Mucosa of descending colon (tissue), 3 donors: ENCODE results near the gene GRAMD1A. TPM values are rescaled to one million over a fixed set of nuclear protein-coding genes. Genes with fewer than 3 reads are reported as not detected.

Experiments used
- ATAC-seq: fragments of 200-7000 bp; cut with Tn5 transposase; one replicate; pipeline ENCODE4 v1.9.1; 2020; ENCODE audit warnings: mild to moderate bottlenecking, moderate library complexity
- DNase-seq, 3 donors: peaks; one replicate each; pipeline ENCODE4 v3.0.0-alpha.2; 2020
- H3K36me3 ChIP-seq: fragments of 200-600 bp; one replicate; pipeline ENCODE4 v1.8.0; 2021; ENCODE audit warnings: low read depth, mild to moderate bottlenecking
- H3K4me1 ChIP-seq: fragments of 200-600 bp; one replicate; pipeline ENCODE4 v1.8.0; 2021; ENCODE audit warnings: low read depth, mild to moderate bottlenecking
- H3K4me3 ChIP-seq: fragments of 200-600 bp; one replicate; pipeline ENCODE4 v1.8.0; 2021; ENCODE audit warnings: mild to moderate bottlenecking
- H3K9me3 ChIP-seq: fragments of 200-600 bp; one replicate; pipeline ENCODE4 v1.8.0; 2021; ENCODE audit warnings: mild to moderate bottlenecking
- intact Hi-C, 2 donors: fragments of 100-400 bp; cut with DNase I in 1 of 2; cut with micrococcal nuclease in 1 of 2; formaldehyde crosslinking; loops; one replicate each; pipeline versions ENCODE4 v1.11.0 to v1.11.1; 2022; cut with DNase I, micrococcal nuclease
- total RNA-seq, 3 donors: library from RNA; stranded (reverse); fragmentation: NEBNext Ultra II Directional in 2 of 3; extraction: Animal tissue kit (Norgen Biotek cat#: 25700) in 2 of 3; gene quantifications; one replicate each; pipeline versions ENCODE4 v1.2.1 to v1.2.4, GENCODE V29; 2021 to 2023
- TF ChIP-seq, protein P1 (sequence below): fragments of 200-600 bp; IDR thresholded peaks from one replicate; pipeline ENCODE4 v1.8.0; 2022; ENCODE audit warnings: antibody characterized with exemption, mild to moderate bottlenecking
- donor health status: DM: no; HTN: no; CAD: no; lungs with moderate emphysema.
- donor health status: DM: no; HTN: no; CAD: no.
- donor health status: DM: no; HTN: yes; CAD: no.

The GRAMD1A gene
- total RNA-seq, 3 donors from 2014 or later, result 32.5 to 53.1 (median 33.8) TPM

DNA sequence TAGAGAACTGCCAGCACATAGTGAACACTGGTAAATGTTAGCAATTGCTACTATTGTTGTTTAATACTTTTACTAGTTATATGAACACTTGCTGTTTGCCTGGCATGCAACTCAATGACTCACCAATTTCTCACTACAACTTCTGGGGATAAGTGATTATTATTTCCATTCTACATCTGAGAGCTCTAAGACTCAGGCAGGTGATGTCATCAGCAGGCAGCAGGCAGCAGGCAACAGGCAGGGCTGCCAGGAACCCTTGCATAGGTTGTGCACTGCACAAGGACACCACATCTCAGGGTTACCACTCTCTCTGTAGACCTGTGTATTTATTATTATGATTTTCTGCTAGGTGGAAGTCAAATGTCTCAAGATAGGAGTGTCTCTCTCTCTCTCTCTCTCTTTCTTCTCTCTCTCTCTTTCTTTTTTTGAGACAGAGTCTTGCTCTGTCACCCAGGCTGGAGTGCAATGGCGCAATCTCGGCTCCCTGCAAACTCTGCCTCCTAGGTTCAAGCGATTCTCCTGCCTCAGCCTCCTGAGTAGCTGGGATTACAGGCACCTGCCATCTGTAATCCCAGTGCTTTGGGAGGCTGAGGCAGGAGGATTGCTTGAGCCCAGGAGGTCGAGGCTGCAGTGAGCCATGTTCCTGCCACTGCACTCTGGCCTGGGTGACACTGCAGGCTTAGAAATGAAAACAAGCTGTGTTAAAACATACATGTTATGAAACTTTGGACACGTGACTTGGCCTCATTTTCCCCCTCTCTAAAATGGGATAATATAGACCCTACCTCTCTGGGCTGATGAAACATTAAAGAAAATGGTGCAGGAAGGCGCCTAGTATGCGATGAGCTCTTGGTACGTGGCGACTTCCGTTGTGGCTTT is 64.1 kb downstream of the GRAMD1A start:
- DNase-seq (no peak), ATAC-seq (no peak)
- intact Hi-C loops, result no loop called here

GRCh38 chr19:35065574-35065973 is 65.5 kb downstream of the GRAMD1A start:
- TF ChIP-seq, protein P1, sequence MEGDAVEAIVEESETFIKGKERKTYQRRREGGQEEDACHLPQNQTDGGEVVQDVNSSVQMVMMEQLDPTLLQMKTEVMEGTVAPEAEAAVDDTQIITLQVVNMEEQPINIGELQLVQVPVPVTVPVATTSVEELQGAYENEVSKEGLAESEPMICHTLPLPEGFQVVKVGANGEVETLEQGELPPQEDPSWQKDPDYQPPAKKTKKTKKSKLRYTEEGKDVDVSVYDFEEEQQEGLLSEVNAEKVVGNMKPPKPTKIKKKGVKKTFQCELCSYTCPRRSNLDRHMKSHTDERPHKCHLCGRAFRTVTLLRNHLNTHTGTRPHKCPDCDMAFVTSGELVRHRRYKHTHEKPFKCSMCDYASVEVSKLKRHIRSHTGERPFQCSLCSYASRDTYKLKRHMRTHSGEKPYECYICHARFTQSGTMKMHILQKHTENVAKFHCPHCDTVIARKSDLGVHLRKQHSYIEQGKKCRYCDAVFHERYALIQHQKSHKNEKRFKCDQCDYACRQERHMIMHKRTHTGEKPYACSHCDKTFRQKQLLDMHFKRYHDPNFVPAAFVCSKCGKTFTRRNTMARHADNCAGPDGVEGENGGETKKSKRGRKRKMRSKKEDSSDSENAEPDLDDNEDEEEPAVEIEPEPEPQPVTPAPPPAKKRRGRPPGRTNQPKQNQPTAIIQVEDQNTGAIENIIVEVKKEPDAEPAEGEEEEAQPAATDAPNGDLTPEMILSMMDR, result no peak
- intact Hi-C loops, result no loop called here
- ATAC-seq (no peak), DNase-seq (no peak)
- H3K36me3 ChIP-seq, result no peaks in the 10 kb centered on the region
- H3K4me1 ChIP-seq, result no peaks in the 10 kb centered on the region
- H3K4me3 ChIP-seq, result no peak overlapping the region
- peaks cover 4% of the 10 kb centered on the region for H3K9me3 ChIP-seq

More for the DNA sequence above, 64.1 kb downstream of the GRAMD1A start:
- Histone ChIP-seq H3K36me3 (no peaks in the 10 kb centered on the region), H3K4me3 (no peak overlapping the region), H3K9me3 (no peaks in the 10 kb centered on the region), H3K4me1 (no peaks in the 10 kb centered on the region)
- TF ChIP-seq, protein P1, result no peak

- no peak overlapping the region for H3K4me3 ChIP-seq
- intact Hi-C loops, result no loop called here
- TF ChIP-seq, protein P1, result no peak
- H3K9me3 ChIP-seq, result peaks cover 7% of the 10 kb centered on the region
- DNase-seq (no peak), ATAC-seq (no peak)
- no peaks in the 10 kb centered on the region for H3K36me3 ChIP-seq
- H3K4me1 ChIP-seq, result no peaks in the 10 kb centered on the region
Measured at GRCh38 chr19:35066121-35066520, 66.0 kb downstream of the GRAMD1A start.

DNA sequence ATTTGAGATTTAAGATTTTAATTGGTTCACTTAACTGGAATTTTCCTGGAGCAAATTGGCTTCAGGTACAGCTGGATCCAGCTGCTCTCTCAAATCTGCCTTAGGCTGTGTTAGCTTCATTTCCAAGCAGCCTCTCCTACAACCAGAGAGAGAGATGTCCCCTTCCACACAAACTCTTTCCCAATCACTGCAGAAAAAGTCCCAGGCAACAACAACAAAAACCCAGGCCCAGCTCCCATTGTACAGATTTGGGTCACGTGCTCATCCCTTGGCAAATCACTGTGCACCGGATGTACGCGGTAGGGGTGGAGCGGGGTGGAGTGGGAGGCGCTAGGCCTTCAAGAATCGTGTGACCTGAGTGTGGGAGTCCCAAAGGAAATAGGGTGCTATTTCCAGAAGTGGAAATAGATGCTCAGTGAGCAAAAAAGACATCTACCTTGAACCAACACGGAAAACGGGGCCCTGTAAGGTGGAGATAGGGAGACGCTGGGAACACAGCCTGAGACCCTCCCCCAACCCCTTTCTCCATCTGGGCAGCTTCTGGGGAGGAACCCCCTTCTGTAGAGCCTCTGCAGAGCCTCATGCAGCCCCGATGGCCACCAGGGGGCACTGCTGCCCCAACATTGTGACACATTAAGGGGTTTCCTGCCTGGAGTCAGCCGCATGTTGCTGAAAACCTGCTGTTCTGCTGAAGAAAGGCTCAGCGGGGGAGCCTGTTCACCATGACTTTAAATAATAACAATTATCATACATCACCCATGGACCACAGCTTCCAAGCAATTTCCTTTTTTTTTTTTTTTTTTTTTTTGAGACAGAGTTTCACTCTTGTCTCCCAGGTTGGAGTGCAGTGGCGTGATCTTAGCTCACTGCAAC is 66.8 kb downstream of the GRAMD1A start:
- H3K9me3 ChIP-seq, result peaks cover 7% of the 10 kb centered on the region
- H3K4me1 ChIP-seq, result no peaks in the 10 kb centered on the region
- DNase-seq (peak; percentile 86 to 97 (median 91)), ATAC-seq (peak; percentile 95)
- no peak overlapping the region for H3K4me3 ChIP-seq
- TF ChIP-seq, protein P1, result peak; percentile 85
- intact Hi-C loops, result no loop called here
- no peaks in the 10 kb centered on the region for H3K36me3 ChIP-seq

- Histone ChIP-seq H3K36me3 (no peaks in the 10 kb centered on the region), H3K4me1 (no peaks in the 10 kb centered on the region), H3K9me3 (peaks cover 7% of the 10 kb centered on the region), H3K4me3 (no peak overlapping the region)
- ATAC-seq, result no peak
- no peak for DNase-seq
- intact Hi-C loops, result no loop called here
- TF ChIP-seq, protein P1, result no peak
Measured at GRCh38 chr19:35068941-35069634, 69.0 kb downstream of the GRAMD1A start.
